Endothelial cell of umbilical vein (primary cell): ENCODE results near the gene TSKU.

Experiments
- EZH2 ChIP-seq: IDR thresholded peaks from 2 replicates; pipeline ENCODE4 v1.6.1; 2012; ENCODE audit warnings: borderline replicate concordance, low read depth, mild to moderate bottlenecking, moderate library complexity, low read length, inconsistent platforms; ENCODE audit not compliant: severe bottlenecking
- MYC ChIP-seq: IDR thresholded peaks from one replicate; pipeline ENCODE4 v1.6.1; 2011; ENCODE audit warnings: mild to moderate bottlenecking, low read depth, low read length
- POLR2A ChIP-seq: IDR thresholded peaks from 2 replicates; pipeline ENCODE4 v1.6.1; 2012; ENCODE audit warnings: low read depth, mild to moderate bottlenecking, control low read depth, low read length
- POLR2AphosphoS5 ChIP-seq: IDR thresholded peaks from 2 replicates; pipeline ENCODE4 v1.6.1; 2012; ENCODE audit warnings: low read depth, mild to moderate bottlenecking, control low read depth, low read length, moderate library complexity; ENCODE audit not compliant: insufficient read depth

DNA sequence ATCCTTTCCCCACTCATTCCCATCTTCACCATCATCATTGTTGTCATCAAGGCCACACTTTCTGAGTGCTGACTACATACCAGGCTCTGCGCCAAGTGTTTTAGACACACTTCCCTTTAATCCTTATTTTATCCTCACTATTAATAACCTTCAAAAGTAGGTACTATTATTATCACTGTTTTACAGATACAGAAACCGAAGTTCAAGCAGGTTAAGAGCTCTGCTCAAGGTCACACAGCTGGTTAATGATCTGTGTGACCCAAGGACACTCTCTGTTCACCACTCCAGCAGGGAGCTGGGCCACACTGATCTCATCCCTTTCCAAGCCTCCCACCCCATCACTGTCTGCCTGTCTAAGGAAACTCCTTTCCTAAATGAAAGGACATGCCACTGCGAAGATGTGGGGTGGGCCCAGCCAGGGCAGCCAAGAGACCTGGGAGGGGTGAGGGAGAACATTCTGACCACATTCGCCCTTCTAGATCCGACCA, 17.2 kb upstream of the TSKU start:
- TF ChIP-seq EZH2, result no peak
- TF ChIP-seq POLR2AphosphoS5, result no peak
- no peak for TF ChIP-seq POLR2A
- TF ChIP-seq MYC, result no peak
